Measurements from ENCODE around the gene HEXD.
"Not testable (repeated sequence)": the region's sequence is repeated elsewhere in the genome, so short reads cannot be mapped to it uniquely, and the experiment has no call there.

The HEXD gene

DNA sequence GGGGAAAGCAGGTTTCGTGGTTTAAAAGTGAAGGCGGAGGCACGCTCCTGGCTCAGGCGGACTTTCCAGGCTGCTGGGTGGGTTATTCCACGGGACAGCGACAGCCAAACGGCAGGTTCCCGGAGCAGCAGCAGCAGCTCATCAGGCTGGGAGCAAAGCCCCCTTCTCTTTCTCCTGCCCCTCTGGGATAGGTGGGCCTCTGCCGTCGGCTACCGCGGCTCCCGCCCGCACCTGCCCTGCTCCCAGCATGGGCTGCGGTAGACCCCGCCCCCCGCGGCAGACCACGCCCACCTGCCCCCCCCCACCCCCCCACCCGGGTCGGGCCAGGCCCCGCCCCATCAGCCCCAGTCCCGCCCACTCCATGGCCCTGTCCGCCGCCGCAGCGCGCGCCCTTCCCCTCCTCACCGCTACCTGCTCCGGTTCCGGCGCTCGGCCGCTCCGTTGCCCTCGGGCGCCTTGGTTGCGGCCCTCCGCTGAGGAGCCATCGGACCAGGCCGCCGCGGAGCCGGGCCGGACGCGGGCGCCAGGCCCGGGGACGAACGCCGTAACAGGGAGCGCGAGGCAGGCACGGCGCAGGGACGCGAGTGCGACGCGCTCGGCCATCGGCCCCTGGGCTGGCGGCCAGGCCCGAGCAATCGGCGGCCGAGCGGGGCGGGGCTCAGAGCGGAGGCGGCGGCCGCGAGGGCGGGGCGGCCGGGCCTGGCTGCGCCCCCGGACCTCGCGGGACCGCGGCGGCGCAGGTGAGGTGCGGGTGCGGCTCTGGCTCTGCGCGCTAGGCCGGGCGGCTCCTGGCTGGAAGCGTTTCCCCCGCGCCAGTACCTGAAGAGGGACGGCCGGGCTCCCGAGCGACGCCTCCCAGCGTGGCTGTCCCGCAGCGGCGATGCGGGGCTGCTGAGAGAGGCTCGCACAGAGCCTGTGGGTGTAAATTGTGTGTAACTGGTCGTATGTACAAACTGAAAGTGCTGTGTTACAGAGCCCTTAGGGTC lies at the start of gene HEXD, which contains the start of gene OGFOD3:
Gene HEXD, plus strand, starts transcription at position 347 of the 986 bp plus-strand sequence. CDS start 1,453 bp downstream, outside the sequence.
Gene OGFOD3, minus strand, starts transcription at position 586 of the 986 bp plus-strand sequence. Its CDS starts 101 bp downstream, at position 485.
- TF ChIP-seq CTCF (conservative IDR thresholded peaks at IDR 0.05; ENCODE audit: control insufficient read depth, insufficient read depth, low read depth, low read length): no peak
- H3K4me3 ChIP-seq (ENCODE audit: control insufficient read depth, low read depth, low read length): peak within 1 kb of the TSS; percentile 72
- DNase-seq (ENCODE audit: low read depth): peak; percentile 68

DNA sequence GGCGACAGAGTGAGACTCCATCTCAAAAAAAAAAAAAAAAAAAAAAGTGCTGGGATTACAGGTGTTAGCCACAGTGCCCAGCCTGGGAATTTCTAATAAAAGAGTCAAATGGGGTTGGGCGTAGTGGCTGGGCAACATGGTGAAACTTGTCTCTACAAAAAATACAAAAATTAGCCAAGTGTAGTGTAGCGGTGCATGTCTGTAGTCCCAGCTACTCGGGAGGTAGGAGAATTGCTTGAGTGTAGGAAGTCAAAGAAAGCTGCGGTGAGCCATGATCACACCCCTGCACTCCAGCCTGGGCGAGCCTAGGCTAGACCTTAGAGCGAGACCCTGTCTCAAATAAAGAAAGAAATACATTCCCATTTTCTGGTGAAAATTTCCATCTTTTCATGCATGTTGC lies 48.9 kb upstream of the HEXD start:
- no peak for DNase-seq (ENCODE audit: low read depth)
- no peak overlapping the region for H3K4me3 ChIP-seq (ENCODE audit: control insufficient read depth, low read depth, low read length)
- no peak for TF ChIP-seq CTCF (conservative IDR thresholded peaks at IDR 0.05; ENCODE audit: control insufficient read depth, insufficient read depth, low read depth, low read length)

- TF ChIP-seq CTCF (conservative IDR thresholded peaks at IDR 0.05; ENCODE audit: control insufficient read depth, insufficient read depth, low read depth, low read length): no peak
- H3K4me3 ChIP-seq (ENCODE audit: control insufficient read depth, low read depth, low read length): peak overlapping the region; percentile 12
- DNase-seq (ENCODE audit: low read depth): peak; percentile 29
These were observed 47.4 kb upstream of the HEXD start for GRCh38 chr17:82370471-82371332.

- no peak for DNase-seq (ENCODE audit: low read depth)
- H3K4me3 ChIP-seq (ENCODE audit: control insufficient read depth, low read depth, low read length): no peak within 1 kb of the TSS
These were observed 46.6 kb upstream of the HEXD start, which contains the start of gene UTS2R for GRCh38 chr17:82371333-82372248. Gene UTS2R (plus strand): TSS chr17:82371765. CDS start chr17:82374325, 2,560 bp downstream.

DNA sequence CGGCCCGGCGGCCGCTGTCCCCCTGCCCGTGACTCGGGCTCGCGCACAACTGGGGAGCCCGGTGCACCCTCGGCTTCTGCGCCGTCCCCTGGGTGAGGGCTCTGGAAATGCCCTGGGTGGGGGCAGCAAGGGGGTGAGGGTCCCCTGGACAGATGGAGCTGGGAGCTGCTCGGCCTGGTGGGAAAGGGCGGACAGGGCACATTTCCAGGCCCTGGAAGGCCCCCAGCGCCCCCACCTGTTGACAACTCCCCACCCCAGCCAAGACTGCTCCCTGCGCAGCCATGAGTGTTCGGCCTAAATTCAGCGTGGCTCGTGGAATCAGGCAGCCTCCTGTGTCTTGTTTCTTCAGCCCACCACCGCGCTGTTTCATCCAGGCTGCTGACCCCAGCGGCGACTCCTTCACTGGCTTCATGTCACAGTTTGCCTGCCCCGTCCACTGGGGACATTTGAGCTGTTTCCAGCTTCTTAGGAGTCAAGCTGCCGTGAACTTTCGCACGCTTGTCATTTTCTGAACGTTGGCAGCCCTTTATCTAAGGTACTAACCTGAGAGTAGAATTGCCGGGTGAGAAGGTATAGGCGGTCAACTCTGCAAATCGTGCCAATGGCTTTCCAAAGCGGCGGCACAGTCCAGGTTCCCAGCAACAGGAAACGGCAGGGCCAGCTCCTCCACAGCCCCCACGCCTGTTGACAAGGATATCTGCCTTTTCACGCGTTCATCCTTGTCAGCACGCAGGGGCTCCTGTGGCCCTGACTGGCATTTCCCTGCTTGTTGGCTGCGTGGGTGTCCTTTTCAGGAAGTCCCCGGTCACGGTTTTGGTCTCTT lies 45.7 kb upstream of the HEXD start:
- DNase-seq (ENCODE audit: low read depth): no peak
- no peak overlapping the region for H3K4me3 ChIP-seq (ENCODE audit: control insufficient read depth, low read depth, low read length)
- no peak for TF ChIP-seq CTCF (conservative IDR thresholded peaks at IDR 0.05; ENCODE audit: control insufficient read depth, insufficient read depth, low read depth, low read length)

More at GRCh38 chr17:82371333-82372248, 46.6 kb upstream of the HEXD start, which contains the start of gene UTS2R:
- no peak for TF ChIP-seq CTCF (conservative IDR thresholded peaks at IDR 0.05; ENCODE audit: control insufficient read depth, insufficient read depth, low read depth, low read length)

- DNase-seq (ENCODE audit: low read depth): not testable (repeated sequence)
These were observed 45.1 kb upstream of the HEXD start for GRCh38 chr17:82373072-82373452.

More at GRCh38 chr17:82373072-82373452, 45.1 kb upstream of the HEXD start:
- not testable (repeated sequence) for H3K4me3 ChIP-seq (ENCODE audit: control insufficient read depth, low read depth, low read length)

Data from fibroblast of mammary gland (primary cell).